Memory B cell (primary cell): ENCODE data around the gene ZFHX3.

Experiments used
- ATAC-seq: fragments of 150-1000 bp; cut with Tn5 transposase; 2 replicates; pipeline ENCODE4 v1.10.0; 2021; ENCODE audit warnings: low read depth, mild to moderate bottlenecking, moderate library complexity
- DNase-seq, 2 donors: peaks; one replicate each; pipeline ENCODE4 v3.0.0; 2022; ENCODE audit warnings: low spot score in 2 of 2
- H3K27ac Mint-ChIP-seq: one replicate; pipeline ENCODE4 v1.8.0; 2022; ENCODE audit warnings: mild to moderate bottlenecking, moderate library complexity, mixed read lengths
- H3K27me3 Mint-ChIP-seq: one replicate; pipeline ENCODE4 v1.8.0; 2022; ENCODE audit warnings: mixed read lengths
- H3K36me3 Mint-ChIP-seq: one replicate; pipeline ENCODE4 v1.8.0; 2022; ENCODE audit warnings: mild to moderate bottlenecking, mixed read lengths
- H3K4me1 Mint-ChIP-seq: one replicate; pipeline ENCODE4 v1.8.0; 2022; ENCODE audit warnings: mixed read lengths
- H3K4me3 Mint-ChIP-seq: one replicate; pipeline ENCODE4 v1.8.0; 2022; ENCODE audit warnings: mild to moderate bottlenecking, moderate library complexity, mixed read lengths
- H3K9me3 Mint-ChIP-seq: one replicate; pipeline ENCODE4 v1.8.0; 2022; ENCODE audit warnings: mixed read lengths

Gene ZFHX3

DNA sequence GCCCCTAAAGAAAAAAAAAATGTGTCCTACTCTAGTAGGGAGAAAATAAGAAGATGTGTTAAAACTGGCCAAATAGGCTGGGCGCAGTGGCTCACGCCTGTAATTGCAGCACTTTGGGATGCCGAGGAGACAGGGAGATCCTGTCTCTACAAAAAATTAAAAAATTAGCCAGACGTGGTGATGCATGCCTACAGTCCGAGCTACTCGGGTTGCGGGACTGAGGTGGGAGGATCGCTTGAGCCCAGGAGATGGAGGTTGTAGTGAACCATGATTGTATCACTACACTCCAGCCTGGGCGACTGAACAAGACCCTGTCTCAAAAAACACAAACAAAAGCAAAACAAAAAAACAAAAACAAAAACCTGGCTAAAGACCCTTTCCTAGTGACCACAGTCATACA is 15.9 kb downstream of the ZFHX3 start:
- H3K27me3 Mint-ChIP-seq, result peaks cover 8% of the 10 kb centered on the region
- no peak for ATAC-seq
- H3K9me3 Mint-ChIP-seq, result no peaks in the 10 kb centered on the region
- no peak overlapping the region for H3K4me3 Mint-ChIP-seq
- H3K27ac Mint-ChIP-seq, result no peak overlapping the region
- DNase-seq, result no peak
- H3K4me1 Mint-ChIP-seq, result peaks cover 21% of the 10 kb centered on the region
- H3K36me3 Mint-ChIP-seq, result no peaks in the 10 kb centered on the region

DNA sequence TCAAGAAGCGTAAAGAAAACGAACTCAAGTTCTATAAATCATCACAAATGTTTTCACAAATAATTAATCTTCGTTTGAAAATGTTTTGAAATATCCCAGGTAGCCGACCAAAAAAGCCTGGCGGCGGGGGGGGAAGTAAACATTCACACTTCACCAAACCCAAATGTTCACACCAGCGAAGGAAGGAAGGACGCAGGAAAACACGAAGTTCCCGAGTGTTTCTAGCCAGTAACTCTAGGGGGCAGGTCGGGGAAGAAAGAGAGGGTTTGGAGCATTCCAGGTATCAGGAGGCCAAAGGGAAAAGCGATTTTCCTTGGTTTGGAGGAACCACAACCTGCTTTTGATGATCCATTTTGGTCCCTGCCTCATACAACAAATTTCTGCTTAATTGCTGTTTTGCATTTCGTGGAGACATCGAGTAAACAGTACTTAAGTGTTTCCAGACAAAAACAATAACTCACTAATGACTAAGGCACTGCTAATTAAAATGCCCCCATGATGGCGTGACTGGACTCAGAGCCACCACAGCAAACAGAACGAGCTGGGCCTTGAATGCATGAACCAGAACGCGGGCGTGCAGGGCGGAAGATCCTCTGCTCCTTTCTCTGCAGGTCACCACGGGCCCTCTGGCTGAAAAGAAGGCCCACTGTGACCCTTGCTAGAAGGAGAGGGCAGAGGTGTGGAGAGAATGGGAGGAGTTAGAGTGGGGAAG is 16.6 kb downstream of the ZFHX3 start:
- Mint-ChIP-seq H3K36me3 (no peaks in the 10 kb centered on the region), H3K4me1 (peaks cover 21% of the 10 kb centered on the region), H3K27ac (no peak overlapping the region), H3K9me3 (no peaks in the 10 kb centered on the region), H3K4me3 (no peak overlapping the region), H3K27me3 (peaks cover 8% of the 10 kb centered on the region)
- ATAC-seq (no peak), DNase-seq (no peak)

DNA sequence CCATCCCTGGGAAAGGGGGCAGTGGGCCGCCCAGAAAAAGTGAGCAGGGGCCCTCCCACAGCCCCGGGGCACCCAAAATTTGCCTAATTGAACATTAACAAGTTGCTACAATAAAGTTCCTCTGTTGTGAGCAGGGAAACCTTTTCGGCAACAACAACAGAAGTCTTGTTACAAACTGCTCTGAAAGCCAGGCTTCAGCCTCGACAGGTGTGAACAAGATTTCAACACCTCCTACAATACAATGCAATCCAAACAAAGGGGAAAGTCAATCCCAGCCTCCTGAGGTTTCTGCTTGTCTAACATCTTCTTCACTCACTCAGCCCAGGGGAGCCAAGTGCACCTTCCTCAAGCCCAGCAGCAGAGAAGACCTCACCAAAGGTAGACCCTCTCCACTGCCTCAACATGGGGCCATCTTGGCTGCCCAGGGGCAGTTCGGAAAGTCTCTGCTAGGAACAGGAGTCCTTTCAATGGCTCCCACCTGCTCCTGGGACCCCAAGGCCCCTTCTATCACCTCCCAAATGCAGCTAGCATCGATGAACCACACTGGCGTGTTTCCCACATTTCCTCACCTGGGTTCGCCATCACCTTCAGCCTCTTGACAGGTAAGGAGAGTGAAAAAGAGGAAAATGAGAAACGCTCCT is 19.1 kb downstream of the ZFHX3 start:
- DNase-seq, result no peak
- H3K36me3 Mint-ChIP-seq, result no peaks in the 10 kb centered on the region
- no peaks in the 10 kb centered on the region for H3K9me3 Mint-ChIP-seq
- H3K4me1 Mint-ChIP-seq, result peaks cover 12% of the 10 kb centered on the region
- H3K27ac Mint-ChIP-seq, result no peak overlapping the region
- peaks cover 5% of the 10 kb centered on the region for H3K27me3 Mint-ChIP-seq
- no peak overlapping the region for H3K4me3 Mint-ChIP-seq
- ATAC-seq, result no peak

DNA sequence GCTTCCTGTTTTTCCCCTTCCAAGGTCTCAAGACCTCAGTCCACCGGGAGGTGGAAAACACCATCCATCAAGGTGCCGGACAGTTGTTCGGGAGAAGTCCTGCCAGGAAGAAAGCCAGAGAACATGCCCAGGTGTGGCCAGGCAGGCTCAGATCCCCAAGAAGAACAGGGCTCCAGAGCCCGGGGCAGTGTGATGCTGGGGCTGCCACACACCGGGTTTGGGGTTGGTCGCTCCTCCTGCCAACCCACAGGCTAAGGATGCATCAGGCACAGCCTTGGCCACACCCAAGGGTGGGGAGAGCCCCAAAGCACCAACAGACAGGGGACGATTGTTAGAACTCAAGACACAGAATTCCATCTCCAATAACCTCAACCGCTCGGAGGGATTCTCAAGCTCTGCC is 19.7 kb downstream of the ZFHX3 start:
- no peak for ATAC-seq
- Mint-ChIP-seq H3K27ac (no peak overlapping the region), H3K9me3 (no peaks in the 10 kb centered on the region), H3K27me3 (peaks cover 5% of the 10 kb centered on the region), H3K4me1 (peaks cover 12% of the 10 kb centered on the region), H3K36me3 (no peaks in the 10 kb centered on the region), H3K4me3 (no peak overlapping the region)
- no peak for DNase-seq

DNA sequence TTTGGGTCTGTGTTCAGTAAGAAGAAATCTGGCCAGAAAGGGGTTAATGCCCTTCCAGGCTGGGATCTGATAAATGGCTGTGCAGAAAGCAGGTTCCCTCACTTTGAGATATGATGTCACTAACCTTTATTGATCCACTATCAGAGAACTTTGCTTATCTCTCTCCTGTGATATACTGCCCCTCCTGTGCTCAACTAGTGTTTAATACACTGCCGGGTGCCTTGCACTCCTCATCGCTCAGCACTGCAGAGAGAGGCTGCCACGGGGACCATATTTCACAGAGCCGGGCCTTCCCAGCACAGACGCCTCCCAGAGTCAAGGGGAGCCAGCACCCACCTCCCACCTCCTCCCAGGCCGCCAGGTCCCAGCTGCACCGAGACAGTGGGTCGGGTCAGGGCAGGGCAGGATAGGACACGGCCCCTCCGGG is 20.2 kb downstream of the ZFHX3 start:
- H3K4me3 Mint-ChIP-seq, result no peak overlapping the region
- H3K27me3 Mint-ChIP-seq, result peaks cover 5% of the 10 kb centered on the region
- no peak overlapping the region for H3K27ac Mint-ChIP-seq
- DNase-seq (no peak), ATAC-seq (no peak)
- peaks cover 9% of the 10 kb centered on the region for H3K4me1 Mint-ChIP-seq
- no peaks in the 10 kb centered on the region for H3K9me3 Mint-ChIP-seq
- no peaks in the 10 kb centered on the region for H3K36me3 Mint-ChIP-seq

DNA sequence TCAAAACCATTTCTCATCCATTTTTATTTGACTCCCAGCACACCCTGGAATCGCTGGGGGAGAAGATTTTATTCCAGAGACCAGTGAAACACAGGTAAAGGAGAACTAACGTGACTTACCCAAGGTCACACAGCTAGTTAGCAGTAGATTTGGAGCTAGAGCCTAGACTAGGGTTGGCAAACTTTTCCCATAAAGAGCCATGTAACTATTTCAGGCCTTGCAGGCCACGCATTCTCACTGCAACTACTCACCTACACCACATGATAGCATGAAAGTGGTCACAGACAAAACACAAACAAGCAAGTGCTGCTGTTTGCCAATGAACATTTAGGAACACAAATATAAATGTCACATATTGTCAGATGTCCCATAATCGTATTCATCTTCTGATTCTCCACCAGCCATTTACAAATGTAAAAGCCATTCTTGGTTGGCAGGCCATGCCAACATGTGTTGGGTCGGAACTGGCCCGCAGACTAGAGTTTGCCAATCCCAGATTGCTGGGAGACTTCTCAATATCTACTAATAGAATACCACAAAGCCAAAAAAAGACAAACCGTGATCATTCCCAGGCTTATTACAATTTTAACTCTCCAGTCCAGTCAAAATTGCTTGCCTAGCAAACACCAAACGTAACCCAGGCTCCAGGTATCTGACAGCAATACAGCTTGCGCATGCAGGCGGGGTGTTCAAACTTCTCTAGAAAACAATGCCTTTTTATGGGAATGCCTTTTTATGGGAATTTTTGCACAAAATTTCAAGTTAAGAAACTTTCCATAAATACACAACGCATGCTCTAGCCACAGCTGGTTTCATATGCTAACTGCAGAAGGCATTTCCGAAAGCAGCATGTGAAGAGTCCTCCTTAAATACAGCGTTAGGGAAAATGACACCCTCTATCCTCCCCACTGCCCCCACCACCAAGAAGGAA is 20.9 kb downstream of the ZFHX3 start:
- no peaks in the 10 kb centered on the region for H3K36me3 Mint-ChIP-seq
- H3K27me3 Mint-ChIP-seq, result peaks cover 2% of the 10 kb centered on the region
- no peak overlapping the region for H3K27ac Mint-ChIP-seq
- DNase-seq (no peak), ATAC-seq (no peak)
- peaks cover 5% of the 10 kb centered on the region for H3K4me1 Mint-ChIP-seq
- H3K4me3 Mint-ChIP-seq, result no peak overlapping the region
- H3K9me3 Mint-ChIP-seq, result no peaks in the 10 kb centered on the region

DNA sequence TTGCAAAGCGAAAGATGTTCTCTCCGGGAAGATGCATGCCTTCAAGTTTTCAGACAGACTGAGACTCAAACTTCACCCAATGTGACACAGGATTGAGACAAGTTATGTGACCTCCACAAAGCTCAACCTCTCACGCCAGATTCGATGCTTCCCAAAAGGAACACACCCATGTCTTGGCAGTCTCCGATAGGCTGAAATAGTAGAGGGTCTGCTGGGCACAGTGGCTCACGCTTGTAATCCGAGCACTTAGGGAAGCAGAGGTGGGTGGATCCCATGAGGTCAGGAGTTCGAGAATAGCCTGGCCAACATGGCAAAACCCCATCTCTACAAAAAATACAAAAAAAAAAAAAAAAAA is 22.1 kb downstream of the ZFHX3 start:
- no peak overlapping the region for H3K27ac Mint-ChIP-seq
- H3K4me3 Mint-ChIP-seq, result no peak overlapping the region
- no peak for DNase-seq
- H3K27me3 Mint-ChIP-seq, result no peaks in the 10 kb centered on the region
- no peaks in the 10 kb centered on the region for H3K9me3 Mint-ChIP-seq
- no peaks in the 10 kb centered on the region for H3K36me3 Mint-ChIP-seq
- no peaks in the 10 kb centered on the region for H3K4me1 Mint-ChIP-seq
- ATAC-seq, result no peak

DNA sequence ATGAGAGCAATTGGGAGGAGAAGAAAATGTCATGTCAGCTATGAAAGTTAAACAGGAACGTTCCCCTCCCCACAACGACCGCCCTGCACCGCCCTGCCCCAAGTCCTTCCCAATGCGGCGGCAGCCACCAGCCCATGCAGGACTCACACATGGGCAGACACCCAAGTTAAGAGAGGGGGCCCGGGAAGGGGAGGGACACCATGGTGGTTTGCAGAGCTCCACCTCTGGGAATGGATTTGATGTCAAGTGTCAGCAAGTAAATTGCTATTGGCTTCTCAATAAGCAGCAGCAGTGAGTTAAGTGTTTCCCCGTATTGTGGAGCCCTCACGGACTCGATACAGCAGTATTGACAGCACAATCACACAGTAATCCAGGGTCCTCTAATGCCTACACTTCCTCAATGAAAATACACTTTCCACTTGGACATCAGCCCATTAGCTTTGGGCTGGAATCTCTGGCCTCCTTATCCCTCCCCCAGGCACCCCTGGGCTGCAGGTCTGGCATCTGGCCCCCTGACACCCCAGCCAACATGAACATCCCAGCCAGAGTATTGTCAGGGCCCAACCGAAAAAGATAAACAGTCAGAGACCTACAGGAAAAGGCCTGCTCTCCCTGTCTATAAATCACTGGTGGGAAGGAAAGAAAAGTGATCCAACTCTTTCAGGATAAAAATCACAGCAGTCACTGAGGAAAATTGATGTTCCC is 22.6 kb downstream of the ZFHX3 start:
- ATAC-seq, result no peak
- no peaks in the 10 kb centered on the region for H3K36me3 Mint-ChIP-seq
- H3K4me1 Mint-ChIP-seq, result no peaks in the 10 kb centered on the region
- H3K9me3 Mint-ChIP-seq, result no peaks in the 10 kb centered on the region
- H3K27me3 Mint-ChIP-seq, result no peaks in the 10 kb centered on the region
- DNase-seq, result no peak
- no peak overlapping the region for H3K27ac Mint-ChIP-seq
- no peak overlapping the region for H3K4me3 Mint-ChIP-seq

DNA sequence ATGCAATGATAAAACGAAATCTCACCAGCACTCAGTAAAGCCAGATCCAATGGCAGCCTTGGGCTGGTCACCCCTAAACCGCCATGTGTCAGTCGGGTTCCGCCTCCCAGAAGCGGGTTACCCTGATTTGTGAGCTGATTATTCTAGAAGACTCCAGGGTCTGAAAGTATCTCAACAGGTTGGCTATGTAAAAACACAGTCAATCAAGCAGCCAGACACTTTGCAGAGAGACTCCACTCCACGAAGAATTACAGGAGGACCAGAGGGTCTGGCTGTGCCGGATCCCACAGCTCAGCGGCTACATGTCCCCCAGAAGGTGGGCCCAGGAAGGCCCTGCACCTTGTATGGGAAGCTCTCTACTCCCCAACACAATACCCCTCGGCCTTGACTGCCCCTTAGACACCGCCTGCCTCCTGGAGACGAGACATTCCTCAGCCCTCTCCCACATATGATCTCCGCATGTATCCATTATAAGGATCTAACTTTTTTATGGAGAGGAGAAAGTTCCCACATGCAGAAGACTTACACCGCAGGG is 23.3 kb downstream of the ZFHX3 start:
- Mint-ChIP-seq H3K9me3 (no peaks in the 10 kb centered on the region), H3K4me3 (no peak overlapping the region), H3K36me3 (no peaks in the 10 kb centered on the region), H3K4me1 (no peaks in the 10 kb centered on the region), H3K27ac (no peak overlapping the region), H3K27me3 (no peaks in the 10 kb centered on the region)
- ATAC-seq (no peak), DNase-seq (no peak)

DNA sequence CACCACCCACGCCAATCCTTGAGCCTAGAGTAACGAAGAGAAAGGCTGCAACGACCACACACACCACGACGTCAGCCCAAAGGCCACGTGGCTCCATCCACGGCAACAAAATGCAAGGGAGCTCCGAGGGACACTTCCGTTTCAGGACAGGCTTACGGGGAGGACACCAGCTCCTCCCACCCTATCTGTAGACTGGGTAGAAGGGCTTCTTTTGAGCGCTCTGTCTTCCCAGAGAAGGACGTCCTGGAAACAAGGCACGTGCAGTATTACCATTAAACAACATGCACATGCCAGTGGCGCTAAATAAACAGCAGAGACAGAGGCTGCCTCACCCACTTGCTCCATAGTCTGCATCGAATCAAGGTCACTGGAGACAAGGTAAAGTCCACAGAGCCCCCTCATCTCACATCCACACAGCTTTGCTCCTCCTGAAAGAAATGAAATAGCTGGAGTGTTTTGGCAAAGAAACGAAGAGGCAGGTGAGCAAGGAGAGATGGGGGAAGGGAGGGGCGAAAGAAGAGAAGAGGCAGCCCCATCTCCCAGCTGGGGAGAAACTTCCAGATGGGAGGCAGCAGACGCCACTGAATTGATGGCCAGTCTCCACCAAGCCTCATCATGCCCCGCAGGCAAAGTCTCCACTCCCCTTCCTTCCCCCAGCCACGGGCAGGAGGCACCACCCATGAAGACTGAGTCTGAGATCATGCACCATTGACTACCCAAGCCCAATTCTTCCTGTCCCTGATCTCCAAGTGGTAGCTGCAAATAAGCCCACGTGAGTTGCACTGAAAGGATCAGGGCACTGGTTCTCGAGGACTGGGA is 24.0 kb downstream of the ZFHX3 start:
- Mint-ChIP-seq H3K4me1 (no peaks in the 10 kb centered on the region), H3K36me3 (no peaks in the 10 kb centered on the region), H3K9me3 (no peaks in the 10 kb centered on the region), H3K4me3 (no peak overlapping the region), H3K27ac (no peak overlapping the region), H3K27me3 (no peaks in the 10 kb centered on the region)
- ATAC-seq (no peak), DNase-seq (no peak)

DNA sequence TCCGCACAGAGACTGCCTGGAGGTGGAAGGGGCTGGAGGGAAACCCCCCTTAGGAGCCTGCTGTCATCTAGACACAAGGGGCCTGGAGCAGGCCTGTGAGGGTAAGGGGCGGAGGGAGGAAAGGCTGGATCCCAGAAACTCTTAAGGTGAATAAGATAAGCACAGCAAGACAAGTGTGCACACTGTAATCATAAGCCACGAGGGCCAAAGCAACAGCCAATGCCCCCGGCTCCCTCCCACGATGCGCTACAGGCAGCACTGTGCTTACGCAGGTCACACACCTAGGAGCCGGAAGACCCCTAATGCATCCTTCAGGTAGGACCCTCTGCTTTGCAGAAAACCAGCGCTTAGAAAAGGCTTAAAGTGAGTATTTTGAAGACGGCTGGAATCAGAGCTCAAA is 24.6 kb downstream of the ZFHX3 start:
- no peaks in the 10 kb centered on the region for H3K9me3 Mint-ChIP-seq
- no peaks in the 10 kb centered on the region for H3K36me3 Mint-ChIP-seq
- H3K27ac Mint-ChIP-seq, result no peak overlapping the region
- H3K4me1 Mint-ChIP-seq, result no peaks in the 10 kb centered on the region
- ATAC-seq (no peak), DNase-seq (no peak)
- H3K4me3 Mint-ChIP-seq, result no peak overlapping the region
- no peaks in the 10 kb centered on the region for H3K27me3 Mint-ChIP-seq

DNA sequence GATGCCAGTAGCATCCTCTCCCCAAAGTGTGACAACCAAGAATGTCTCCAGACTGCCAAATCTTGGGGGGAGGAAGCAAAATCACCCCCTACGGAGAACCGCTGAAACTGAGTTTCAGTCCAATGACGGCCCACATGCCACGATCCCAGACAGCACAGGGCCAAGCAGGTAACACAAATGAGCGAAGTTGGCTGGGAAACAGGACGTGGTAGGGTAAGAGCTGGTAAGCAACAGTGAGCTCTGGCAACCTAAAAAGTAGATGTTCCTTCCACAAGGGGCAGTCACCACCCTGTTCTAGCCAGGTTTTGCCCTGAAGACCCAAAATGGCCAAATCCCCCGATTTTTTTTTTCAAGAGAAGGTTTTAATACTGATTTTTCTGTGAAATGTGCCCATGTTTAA is 25.4 kb downstream of the ZFHX3 start:
- no peaks in the 10 kb centered on the region for H3K27me3 Mint-ChIP-seq
- H3K4me3 Mint-ChIP-seq, result no peak overlapping the region
- DNase-seq (no peak), ATAC-seq (no peak)
- H3K36me3 Mint-ChIP-seq, result no peaks in the 10 kb centered on the region
- H3K4me1 Mint-ChIP-seq, result no peaks in the 10 kb centered on the region
- no peaks in the 10 kb centered on the region for H3K9me3 Mint-ChIP-seq
- no peak overlapping the region for H3K27ac Mint-ChIP-seq

DNA sequence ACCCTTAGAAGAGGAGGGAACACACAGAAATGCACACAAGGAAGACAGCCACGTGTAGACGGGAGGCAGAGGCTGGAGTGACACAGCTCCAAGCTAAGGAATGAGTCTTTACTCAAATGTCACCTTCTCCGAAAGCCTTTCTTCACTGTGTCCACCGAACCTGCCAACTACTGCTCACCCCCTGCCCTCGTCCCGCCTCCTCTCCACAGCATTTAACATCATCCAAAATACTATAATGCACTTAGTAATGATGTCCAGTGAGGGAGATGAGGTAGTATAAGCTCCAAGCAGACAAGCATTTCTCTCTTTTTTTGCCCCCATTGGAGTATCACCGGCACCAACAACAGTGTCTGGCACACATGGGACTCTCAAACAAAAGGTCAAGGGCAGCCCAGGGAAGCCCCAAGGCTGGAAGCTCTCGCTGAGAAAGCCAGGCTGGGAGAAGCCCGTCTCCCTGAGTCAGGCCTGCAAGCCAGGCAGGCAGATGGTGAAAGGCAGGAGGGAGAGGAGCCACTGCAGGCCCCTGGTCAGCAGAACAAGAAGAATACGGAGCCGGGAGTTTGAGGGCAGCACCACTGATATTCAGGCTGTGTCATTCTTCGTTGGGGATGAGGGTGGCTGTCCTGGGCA is 25.9 kb downstream of the ZFHX3 start:
- Mint-ChIP-seq H3K4me1 (no peaks in the 10 kb centered on the region), H3K4me3 (no peak overlapping the region), H3K36me3 (no peaks in the 10 kb centered on the region), H3K27ac (no peak overlapping the region), H3K27me3 (no peaks in the 10 kb centered on the region), H3K9me3 (no peaks in the 10 kb centered on the region)
- ATAC-seq (no peak), DNase-seq (no peak)
